DOHH2 (cell line): ENCODE measurements around the gene MARK4.

ENCODE experiments used
- EZH2phosphoT487 ChIP-seq: fragments of 200-600 bp; sonication (generic); IDR thresholded peaks from 2 replicates; pipeline ENCODE4 v1.6.1; 2017; ENCODE audit warnings: borderline replicate concordance, mild to moderate bottlenecking, antibody characterized with exemption, low read length, moderate library complexity, mixed read lengths
- TF ChIP-seq, protein P1 (sequence below): fragments of 200-600 bp; sonication (generic); IDR thresholded peaks from one replicate; pipeline ENCODE4 v1.5.1; 2014; ENCODE audit warnings: antibody characterized with exemption, mild to moderate bottlenecking, low read depth, low read length; ENCODE audit not compliant: poor library complexity, severe bottlenecking

DNA sequence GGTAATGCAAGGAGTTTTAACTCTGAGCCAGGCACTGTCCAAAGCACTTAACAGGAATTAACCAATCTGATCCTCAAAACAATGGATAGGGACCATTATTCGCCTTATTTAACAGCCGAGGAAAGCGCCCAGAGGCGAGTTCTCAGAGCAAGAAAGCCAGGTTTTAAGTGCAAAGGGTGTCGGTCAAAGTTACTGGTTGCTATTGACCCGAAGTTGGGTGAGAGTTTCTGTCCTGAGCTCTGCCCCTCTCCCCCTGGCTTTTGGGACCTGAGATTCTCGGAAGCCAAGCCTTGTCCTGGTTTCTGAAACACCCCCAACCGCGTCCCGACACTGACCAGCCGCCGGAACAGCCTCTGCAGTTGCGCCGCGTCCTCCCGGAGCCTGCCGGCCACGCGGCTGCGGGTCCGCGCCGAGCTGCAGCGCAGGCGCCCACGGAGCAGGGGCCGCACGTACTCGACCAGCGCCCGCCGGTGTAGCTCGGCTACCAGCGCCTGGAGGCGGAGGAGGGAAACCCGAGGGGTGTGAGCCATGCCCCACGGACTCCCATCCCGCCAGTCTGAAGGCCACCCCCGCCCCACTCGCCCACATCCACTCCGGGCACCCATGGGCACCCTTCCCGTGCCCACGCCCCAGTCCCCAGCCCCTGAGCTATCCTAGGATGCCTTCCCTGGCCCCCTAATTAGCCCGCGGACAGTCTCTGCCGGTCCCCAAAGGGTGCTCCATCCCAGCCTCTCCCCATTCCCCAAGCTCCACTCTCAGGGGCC is 33.7 kb upstream of the MARK4 start:
- TF ChIP-seq, protein P1, sequence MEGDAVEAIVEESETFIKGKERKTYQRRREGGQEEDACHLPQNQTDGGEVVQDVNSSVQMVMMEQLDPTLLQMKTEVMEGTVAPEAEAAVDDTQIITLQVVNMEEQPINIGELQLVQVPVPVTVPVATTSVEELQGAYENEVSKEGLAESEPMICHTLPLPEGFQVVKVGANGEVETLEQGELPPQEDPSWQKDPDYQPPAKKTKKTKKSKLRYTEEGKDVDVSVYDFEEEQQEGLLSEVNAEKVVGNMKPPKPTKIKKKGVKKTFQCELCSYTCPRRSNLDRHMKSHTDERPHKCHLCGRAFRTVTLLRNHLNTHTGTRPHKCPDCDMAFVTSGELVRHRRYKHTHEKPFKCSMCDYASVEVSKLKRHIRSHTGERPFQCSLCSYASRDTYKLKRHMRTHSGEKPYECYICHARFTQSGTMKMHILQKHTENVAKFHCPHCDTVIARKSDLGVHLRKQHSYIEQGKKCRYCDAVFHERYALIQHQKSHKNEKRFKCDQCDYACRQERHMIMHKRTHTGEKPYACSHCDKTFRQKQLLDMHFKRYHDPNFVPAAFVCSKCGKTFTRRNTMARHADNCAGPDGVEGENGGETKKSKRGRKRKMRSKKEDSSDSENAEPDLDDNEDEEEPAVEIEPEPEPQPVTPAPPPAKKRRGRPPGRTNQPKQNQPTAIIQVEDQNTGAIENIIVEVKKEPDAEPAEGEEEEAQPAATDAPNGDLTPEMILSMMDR, result no peak
- TF ChIP-seq EZH2phosphoT487, result no peak
